Measurements from ENCODE around the gene ORAI1.

DNA sequence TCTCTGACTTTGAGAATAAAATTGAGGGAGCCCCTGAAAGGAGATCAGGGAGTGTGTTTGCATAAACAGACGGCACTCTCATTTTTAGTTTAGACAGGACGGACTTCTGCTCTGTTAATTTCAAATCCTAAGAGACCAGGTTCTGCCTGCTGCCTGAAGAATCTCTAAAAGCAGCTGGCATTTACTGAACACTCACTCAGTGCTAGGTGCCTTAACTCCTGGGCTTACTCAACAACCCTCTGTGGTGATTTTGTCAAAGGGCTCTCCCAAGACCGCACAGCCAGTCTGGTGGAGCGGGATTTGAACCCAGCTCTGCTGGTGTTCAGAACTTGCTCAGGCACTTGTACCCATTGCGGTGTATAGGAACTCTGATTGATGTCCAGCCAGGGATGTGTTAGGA lies 2.2 kb downstream of the ORAI1 start:
- TF ChIP-seq POLR2AphosphoS5 (IDR thresholded peaks at IDR 0.05; ENCODE audit: low read depth, low read length) = no peak
- TF ChIP-seq, protein P1, sequence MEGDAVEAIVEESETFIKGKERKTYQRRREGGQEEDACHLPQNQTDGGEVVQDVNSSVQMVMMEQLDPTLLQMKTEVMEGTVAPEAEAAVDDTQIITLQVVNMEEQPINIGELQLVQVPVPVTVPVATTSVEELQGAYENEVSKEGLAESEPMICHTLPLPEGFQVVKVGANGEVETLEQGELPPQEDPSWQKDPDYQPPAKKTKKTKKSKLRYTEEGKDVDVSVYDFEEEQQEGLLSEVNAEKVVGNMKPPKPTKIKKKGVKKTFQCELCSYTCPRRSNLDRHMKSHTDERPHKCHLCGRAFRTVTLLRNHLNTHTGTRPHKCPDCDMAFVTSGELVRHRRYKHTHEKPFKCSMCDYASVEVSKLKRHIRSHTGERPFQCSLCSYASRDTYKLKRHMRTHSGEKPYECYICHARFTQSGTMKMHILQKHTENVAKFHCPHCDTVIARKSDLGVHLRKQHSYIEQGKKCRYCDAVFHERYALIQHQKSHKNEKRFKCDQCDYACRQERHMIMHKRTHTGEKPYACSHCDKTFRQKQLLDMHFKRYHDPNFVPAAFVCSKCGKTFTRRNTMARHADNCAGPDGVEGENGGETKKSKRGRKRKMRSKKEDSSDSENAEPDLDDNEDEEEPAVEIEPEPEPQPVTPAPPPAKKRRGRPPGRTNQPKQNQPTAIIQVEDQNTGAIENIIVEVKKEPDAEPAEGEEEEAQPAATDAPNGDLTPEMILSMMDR (IDR thresholded peaks at IDR 0.05) = no peak
